ENCODE data around the gene RPS16. TPM values are rescaled to one million over a fixed set of nuclear protein-coding genes. Genes with fewer than 3 reads are reported as not detected.
A peak's percentile ranks its signal among the peaks of the same experiment; 100 is the strongest.

The RPS16 gene
- total and polyA plus RNA-seq, 2 of the 13 experiments (the other 11 are each of a cell fraction or from before 2014, with no cell fraction given), result 488 to 2,583 TPM

DNA sequence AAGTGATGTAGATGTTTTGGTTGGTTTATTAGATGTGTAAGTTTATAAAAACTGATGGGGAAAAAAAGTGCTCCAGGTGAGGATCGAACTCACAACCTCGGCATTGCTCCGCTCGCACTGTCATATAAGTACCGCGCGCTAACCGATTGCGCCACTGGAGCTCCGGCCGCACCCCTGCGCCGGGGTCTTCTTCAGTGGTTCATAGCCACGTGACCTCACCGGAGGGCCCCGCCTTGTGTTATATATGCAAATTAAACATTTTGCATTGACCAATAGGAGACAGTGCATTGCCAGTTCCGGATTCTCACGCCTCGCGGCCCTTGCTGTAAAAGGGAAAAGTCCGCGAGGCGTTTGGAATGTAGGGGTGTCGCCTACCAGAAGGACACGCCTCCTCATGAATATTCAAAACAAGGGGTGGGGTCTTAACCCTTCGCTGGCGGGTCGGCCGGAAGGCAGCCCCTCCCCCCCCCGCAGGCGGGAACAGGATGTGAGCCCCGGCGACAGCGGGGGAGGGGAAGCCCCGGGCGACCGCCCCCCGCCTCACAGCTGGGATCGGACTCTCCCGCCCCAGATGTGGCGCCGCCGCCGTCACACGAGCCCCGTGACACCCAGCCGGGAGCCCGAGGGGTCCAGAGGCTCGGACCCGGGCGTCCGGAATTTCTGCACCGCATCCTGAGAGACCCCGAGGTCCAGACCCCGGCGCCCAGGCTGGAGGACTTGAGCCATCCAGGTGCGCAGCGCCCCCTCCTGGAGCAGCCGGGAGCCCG, 23.5 kb downstream of the RPS16 start, which contains the start of gene PLEKHG2 (continued):
- TF ChIP-seq ZKSCAN8 (CRISPR knock-in tag; IDR thresholded peaks at IDR 0.05; ENCODE audit: borderline replicate concordance) (peak; percentile 51; the same call in 1 of the 2 replicates), SRSF1 (optimal IDR thresholded peaks at IDR 0.05; ENCODE audit: low read depth, low read length) (peak; percentile 63), ZMYM3 (CRISPR knock-in tag; IDR thresholded peaks at IDR 0.05) (0 out of 2 replicates have a peak, but pooled peaks have one; percentile 17), CAMTA2 (CRISPR knock-in tag; IDR thresholded peaks at IDR 0.05; ENCODE audit: borderline replicate concordance) (no peak; the same call in 1 of the 2 replicates), MAF1 (CRISPR knock-in tag; IDR thresholded peaks at IDR 0.05; ENCODE audit: borderline replicate concordance) (peak; percentile 88; the same call in 1 of the 2 replicates), PPARG (CRISPR knock-in tag; conservative IDR thresholded peaks at IDR 0.05) (peak; percentile 55; the same call in 1 of the 2 replicates), SP1 (IDR thresholded peaks at IDR 0.05) (no peak), SP1 (CRISPR knock-in tag; IDR thresholded peaks at IDR 0.05) (peak; percentile 68), ZNF784 (CRISPR knock-in tag; IDR thresholded peaks at IDR 0.05; ENCODE audit: borderline replicate concordance) (peak; percentile 44; the same call in 1 of the 2 replicates), NPAS2 (CRISPR knock-in tag; IDR thresholded peaks at IDR 0.05; ENCODE audit: borderline replicate concordance) (no peak), ZNF331 (CRISPR knock-in tag; IDR thresholded peaks at IDR 0.05) (peak; percentile 30; the same call in 1 of the 2 replicates), MXD3 (CRISPR knock-in tag; IDR thresholded peaks at IDR 0.05) (0 out of 2 replicates have a peak, but pooled peaks have one; percentile 24), ERF (CRISPR knock-in tag; IDR thresholded peaks at IDR 0.05) (peak; percentile 48; the same call in 1 of the 2 replicates), PLRG1 (conservative IDR thresholded peaks at IDR 0.05) (no peak), SOX5 (CRISPR knock-in tag; IDR thresholded peaks at IDR 0.05; ENCODE audit: borderline replicate concordance) (peak; percentile 12; the same call in 1 of the 2 replicates), GABPA (IDR thresholded peaks at IDR 0.05; ENCODE audit: low read depth, low read length) (peak; percentile 65), GABPA (CRISPR knock-in tag; IDR thresholded peaks at IDR 0.05; ENCODE audit: low read depth) (peak; percentile 84), CBX5 (CRISPR knock-in tag; IDR thresholded peaks at IDR 0.05; ENCODE audit: borderline replicate concordance) (peak; percentile 63; the same call in 1 of the 2 replicates), SSRP1 (CRISPR knock-in tag; IDR thresholded peaks at IDR 0.05) (no peak), ZNF232 (CRISPR knock-in tag; IDR thresholded peaks at IDR 0.05; ENCODE audit: borderline replicate concordance) (peak; percentile 41; the same call in 1 of the 2 replicates), MYC (CRISPR knock-in tag; IDR thresholded peaks at IDR 0.05; ENCODE audit: borderline replicate concordance) (peak; percentile 63)
- TF ChIP-seq, protein P1, sequence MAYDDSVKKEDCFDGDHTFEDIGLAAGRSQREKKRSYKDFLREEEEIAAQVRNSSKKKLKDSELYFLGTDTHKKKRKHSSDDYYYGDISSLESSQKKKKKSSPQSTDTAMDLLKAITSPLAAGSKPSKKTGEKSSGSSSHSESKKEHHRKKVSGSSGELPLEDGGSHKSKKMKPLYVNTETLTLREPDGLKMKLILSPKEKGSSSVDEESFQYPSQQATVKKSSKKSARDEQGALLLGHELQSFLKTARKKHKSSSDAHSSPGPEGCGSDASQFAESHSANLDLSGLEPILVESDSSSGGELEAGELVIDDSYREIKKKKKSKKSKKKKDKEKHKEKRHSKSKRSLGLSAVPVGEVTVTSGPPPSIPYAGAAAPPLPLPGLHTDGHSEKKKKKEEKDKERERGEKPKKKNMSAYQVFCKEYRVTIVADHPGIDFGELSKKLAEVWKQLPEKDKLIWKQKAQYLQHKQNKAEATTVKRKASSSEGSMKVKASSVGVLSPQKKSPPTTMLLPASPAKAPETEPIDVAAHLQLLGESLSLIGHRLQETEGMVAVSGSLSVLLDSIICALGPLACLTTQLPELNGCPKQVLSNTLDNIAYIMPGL (CRISPR knock-in tag; IDR thresholded peaks at IDR 0.05; ENCODE audit: borderline replicate concordance in 1 of 2, low read depth in 1 of 2), result peak; percentile 89 to 97
- TF ChIP-seq, protein P2, sequence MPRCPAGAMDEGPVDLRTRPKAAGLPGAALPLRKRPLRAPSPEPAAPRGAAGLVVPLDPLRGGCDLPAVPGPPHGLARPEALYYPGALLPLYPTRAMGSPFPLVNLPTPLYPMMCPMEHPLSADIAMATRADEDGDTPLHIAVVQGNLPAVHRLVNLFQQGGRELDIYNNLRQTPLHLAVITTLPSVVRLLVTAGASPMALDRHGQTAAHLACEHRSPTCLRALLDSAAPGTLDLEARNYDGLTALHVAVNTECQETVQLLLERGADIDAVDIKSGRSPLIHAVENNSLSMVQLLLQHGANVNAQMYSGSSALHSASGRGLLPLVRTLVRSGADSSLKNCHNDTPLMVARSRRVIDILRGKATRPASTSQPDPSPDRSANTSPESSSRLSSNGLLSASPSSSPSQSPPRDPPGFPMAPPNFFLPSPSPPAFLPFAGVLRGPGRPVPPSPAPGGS (CRISPR knock-in tag; IDR thresholded peaks at IDR 0.05), result no peak
- TF ChIP-seq, protein P3, sequence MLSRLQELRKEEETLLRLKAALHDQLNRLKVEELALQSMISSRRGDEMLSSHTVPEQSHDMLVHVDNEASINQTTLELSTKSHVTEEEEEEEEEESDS (CRISPR knock-in tag; IDR thresholded peaks at IDR 0.05; ENCODE audit: borderline replicate concordance), result no peak
- TF ChIP-seq, protein P4, sequence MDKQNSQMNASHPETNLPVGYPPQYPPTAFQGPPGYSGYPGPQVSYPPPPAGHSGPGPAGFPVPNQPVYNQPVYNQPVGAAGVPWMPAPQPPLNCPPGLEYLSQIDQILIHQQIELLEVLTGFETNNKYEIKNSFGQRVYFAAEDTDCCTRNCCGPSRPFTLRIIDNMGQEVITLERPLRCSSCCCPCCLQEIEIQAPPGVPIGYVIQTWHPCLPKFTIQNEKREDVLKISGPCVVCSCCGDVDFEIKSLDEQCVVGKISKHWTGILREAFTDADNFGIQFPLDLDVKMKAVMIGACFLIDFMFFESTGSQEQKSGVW (CRISPR knock-in tag; IDR thresholded peaks at IDR 0.05; ENCODE audit: borderline replicate concordance), result no peak

Measured in HepG2 (cell line).